Activated T-helper 1 cell treated with anti-CD3 and anti-CD28 coated beads, Interleukin-12 subunit alpha, Interleukin-12 subunit beta, Interleukin-2, Interleukin-4 antibody, amounts not matched to agents 30 ng/mL and 10 ng/mL and 1 ng/mL, durations not matched to agents 14 hours and 24 hours and 36 hours (primary cell): ENCODE measurements around the gene OLFML2A. TPM values are rescaled to one million over a fixed set of nuclear protein-coding genes. Genes with fewer than 3 reads are reported as not detected.

Experiments
- DNase-seq: peaks from one replicate; pipeline ENCODE4 v3.0.0; 2021; ENCODE audit warnings: low spot score
- H3K27ac Mint-ChIP-seq: one replicate; pipeline ENCODE4 v1.8.0; 2021; ENCODE audit warnings: mild to moderate bottlenecking, mixed read lengths
- H3K27me3 Mint-ChIP-seq: one replicate; pipeline ENCODE4 v1.8.0; 2022; ENCODE audit warnings: mild to moderate bottlenecking, moderate library complexity, mixed read lengths; ENCODE audit not compliant: insufficient read depth
- H3K36me3 Mint-ChIP-seq: one replicate; pipeline ENCODE4 v1.8.0; 2021; ENCODE audit warnings: low read depth, mixed read lengths
- H3K4me1 Mint-ChIP-seq: one replicate; pipeline ENCODE4 v1.8.0; 2021; ENCODE audit warnings: low read depth, mixed read lengths
- H3K4me3 Mint-ChIP-seq: one replicate; pipeline ENCODE4 v1.8.0; 2021; ENCODE audit warnings: mild to moderate bottlenecking, moderate library complexity, mixed read lengths
- H3K9me3 Mint-ChIP-seq: one replicate; pipeline ENCODE4 v1.8.0; 2021; ENCODE audit warnings: mixed read lengths
- intact Hi-C: fragments of 100-400 bp; cut with micrococcal nuclease; formaldehyde crosslinking; loops from one replicate; pipeline ENCODE4 v1.15.1; 2024
- total RNA-seq: library from RNA; stranded (reverse); gene quantifications from 2 replicates; pipeline ENCODE4 v1.2.3, GENCODE V29; 2022

Gene OLFML2A
- total RNA-seq, 1 donor from 2014 or later, result not detected

DNA sequence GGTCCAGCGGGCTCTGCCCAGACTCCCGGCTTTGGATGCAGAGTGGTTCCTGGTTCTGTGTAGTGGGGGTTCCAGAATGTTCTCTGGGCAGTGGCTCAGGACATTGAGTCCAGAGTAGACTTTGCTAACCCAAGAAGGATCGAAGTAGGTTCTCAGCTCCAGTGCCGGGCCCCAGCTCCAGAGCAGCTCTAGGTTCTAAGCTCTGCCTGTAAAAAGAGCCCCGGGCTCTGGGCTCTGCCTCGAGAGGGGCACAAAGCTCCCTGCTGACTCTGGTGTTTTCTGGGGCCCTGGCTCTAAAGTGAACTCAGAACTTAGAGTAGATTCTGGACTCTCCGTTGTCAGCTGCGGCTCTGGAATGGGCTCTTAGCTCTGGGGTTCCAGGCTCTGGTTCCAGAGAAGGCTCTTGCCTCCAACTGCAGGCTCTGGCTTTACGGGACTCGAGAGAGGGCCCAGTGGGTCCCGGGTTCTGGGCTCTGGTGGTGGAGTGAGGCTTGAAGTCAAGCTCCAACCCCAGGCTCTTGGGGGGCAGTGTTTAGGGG lies 76.7 kb downstream of the OLFML2A start:
- intact Hi-C loops, result loop anchor here (1.0 to 2.0 kb wide), 7 partner anchors 9 to 289 kb away; partner anchors contain the start of genes ARPC5L and SCAI
- Mint-ChIP-seq H3K4me1 (peaks cover 16% of the 10 kb centered on the region), H3K27ac (no peak overlapping the region), H3K9me3 (no peaks in the 10 kb centered on the region), H3K36me3 (peaks cover 12% of the 10 kb centered on the region), H3K27me3 (peaks cover 9% of the 10 kb centered on the region), H3K4me3 (peak overlapping the region; percentile 53)
- no peak for DNase-seq

DNA sequence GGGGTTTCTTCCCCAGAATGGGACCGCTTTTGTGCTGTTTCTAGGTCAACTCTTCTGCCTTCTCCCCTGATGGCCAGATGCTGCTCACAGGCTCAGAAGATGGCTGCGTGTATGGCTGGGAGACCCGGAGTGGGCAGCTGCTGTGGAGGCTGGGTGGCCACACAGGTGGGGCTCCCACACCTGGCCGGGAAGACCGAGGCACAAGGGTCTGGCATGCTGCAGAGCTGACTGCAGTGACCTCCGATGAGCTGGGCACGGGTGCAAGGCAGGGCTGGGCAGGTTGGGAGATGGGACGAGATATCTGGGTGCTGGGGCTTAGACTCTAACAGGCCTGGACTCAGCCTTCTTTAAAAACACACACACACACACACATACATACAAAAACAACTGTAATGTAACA lies 77.2 kb downstream of the OLFML2A start:
- DNase-seq, result no peak
- Mint-ChIP-seq H3K4me3 (no peak overlapping the region), H3K4me1 (peaks cover 19% of the 10 kb centered on the region), H3K36me3 (peaks cover 12% of the 10 kb centered on the region), H3K9me3 (no peaks in the 10 kb centered on the region), H3K27ac (no peak overlapping the region), H3K27me3 (peaks cover 9% of the 10 kb centered on the region)
- intact Hi-C loops, result no loop called here

DNA sequence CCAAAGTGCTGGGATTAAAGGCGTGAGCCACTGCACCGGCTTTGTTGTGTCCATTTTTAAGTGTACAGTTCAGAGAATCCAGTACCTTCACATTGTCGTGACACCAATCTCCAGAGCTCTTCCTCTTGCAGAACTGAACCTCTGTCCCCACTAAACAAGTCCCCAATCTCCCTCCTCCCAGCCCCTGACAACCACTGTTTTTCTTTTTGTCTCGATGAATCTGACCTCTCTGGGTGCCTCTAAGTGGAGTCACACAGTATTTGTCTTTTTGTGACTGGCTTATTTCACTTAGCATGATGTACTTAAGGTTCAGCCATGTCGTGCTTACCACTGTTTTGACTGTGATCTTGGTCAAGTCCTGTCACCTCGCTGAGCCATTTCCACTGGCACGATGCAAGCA lies 77.9 kb downstream of the OLFML2A start:
- H3K9me3 Mint-ChIP-seq, result no peaks in the 10 kb centered on the region
- DNase-seq, result no peak
- intact Hi-C loops, result no loop called here

GRCh38 chr9:124855566-124855943 lies 78.6 kb downstream of the OLFML2A start:
- peaks cover 25% of the 10 kb centered on the region for H3K36me3 Mint-ChIP-seq
- peaks cover 32% of the 10 kb centered on the region for H3K4me1 Mint-ChIP-seq
- intact Hi-C loops, result no loop called here
- no peaks in the 10 kb centered on the region for H3K9me3 Mint-ChIP-seq
- no peak overlapping the region for H3K27ac Mint-ChIP-seq
- no peak for DNase-seq
- H3K27me3 Mint-ChIP-seq, result peaks cover 7% of the 10 kb centered on the region
- H3K4me3 Mint-ChIP-seq, result no peak overlapping the region

More for the DNA sequence above, 77.9 kb downstream of the OLFML2A start:
- Mint-ChIP-seq H3K4me1 (peaks cover 25% of the 10 kb centered on the region), H3K27ac (peak overlapping the region; percentile 6), H3K27me3 (peaks cover 8% of the 10 kb centered on the region), H3K4me3 (no peak overlapping the region), H3K36me3 (peaks cover 18% of the 10 kb centered on the region)

GRCh38 chr9:124855944-124856765 lies 79.2 kb downstream of the OLFML2A start:
- Mint-ChIP-seq H3K4me1 (peaks cover 34% of the 10 kb centered on the region), H3K27ac (no peak overlapping the region), H3K36me3 (peaks cover 31% of the 10 kb centered on the region), H3K27me3 (peaks cover 3% of the 10 kb centered on the region), H3K9me3 (no peaks in the 10 kb centered on the region), H3K4me3 (no peak overlapping the region)
- intact Hi-C loops, result no loop called here
- DNase-seq, result no peak

GRCh38 chr9:124857533-124858162 lies 80.7 kb downstream of the OLFML2A start:
- intact Hi-C loops, result no loop called here

GRCh38 chr9:124858330-124859046 lies 81.6 kb downstream of the OLFML2A start:
- intact Hi-C loops, result no loop called here
- no peak overlapping the region for H3K27ac Mint-ChIP-seq
- H3K27me3 Mint-ChIP-seq, result no peaks in the 10 kb centered on the region
- no peak for DNase-seq
- H3K36me3 Mint-ChIP-seq, result peaks cover 34% of the 10 kb centered on the region
- H3K4me3 Mint-ChIP-seq, result peak overlapping the region; percentile 96
- no peaks in the 10 kb centered on the region for H3K9me3 Mint-ChIP-seq
- H3K4me1 Mint-ChIP-seq, result peaks cover 28% of the 10 kb centered on the region

More at GRCh38 chr9:124857533-124858162, 80.7 kb downstream of the OLFML2A start:
- H3K4me3 Mint-ChIP-seq, result no peak overlapping the region
- H3K4me1 Mint-ChIP-seq, result peaks cover 32% of the 10 kb centered on the region
- no peak overlapping the region for H3K27ac Mint-ChIP-seq
- H3K36me3 Mint-ChIP-seq, result peaks cover 34% of the 10 kb centered on the region
- no peaks in the 10 kb centered on the region for H3K9me3 Mint-ChIP-seq
- no peak for DNase-seq
- H3K27me3 Mint-ChIP-seq, result no peaks in the 10 kb centered on the region

GRCh38 chr9:124859803-124860581 lies 83.1 kb downstream of the OLFML2A start:
- intact Hi-C loops, result loop anchor here (2.0 kb wide), 1 partner anchor 89 kb away; the partner anchor contains the start of gene NR6A1
- DNase-seq, result no peak
- H3K36me3 Mint-ChIP-seq, result peaks cover 34% of the 10 kb centered on the region
- no peaks in the 10 kb centered on the region for H3K9me3 Mint-ChIP-seq
- H3K27ac Mint-ChIP-seq, result peak overlapping the region; percentile 98
- peaks cover 34% of the 10 kb centered on the region for H3K4me1 Mint-ChIP-seq
- H3K4me3 Mint-ChIP-seq, result peak overlapping the region; percentile 96
- no peaks in the 10 kb centered on the region for H3K27me3 Mint-ChIP-seq

DNA sequence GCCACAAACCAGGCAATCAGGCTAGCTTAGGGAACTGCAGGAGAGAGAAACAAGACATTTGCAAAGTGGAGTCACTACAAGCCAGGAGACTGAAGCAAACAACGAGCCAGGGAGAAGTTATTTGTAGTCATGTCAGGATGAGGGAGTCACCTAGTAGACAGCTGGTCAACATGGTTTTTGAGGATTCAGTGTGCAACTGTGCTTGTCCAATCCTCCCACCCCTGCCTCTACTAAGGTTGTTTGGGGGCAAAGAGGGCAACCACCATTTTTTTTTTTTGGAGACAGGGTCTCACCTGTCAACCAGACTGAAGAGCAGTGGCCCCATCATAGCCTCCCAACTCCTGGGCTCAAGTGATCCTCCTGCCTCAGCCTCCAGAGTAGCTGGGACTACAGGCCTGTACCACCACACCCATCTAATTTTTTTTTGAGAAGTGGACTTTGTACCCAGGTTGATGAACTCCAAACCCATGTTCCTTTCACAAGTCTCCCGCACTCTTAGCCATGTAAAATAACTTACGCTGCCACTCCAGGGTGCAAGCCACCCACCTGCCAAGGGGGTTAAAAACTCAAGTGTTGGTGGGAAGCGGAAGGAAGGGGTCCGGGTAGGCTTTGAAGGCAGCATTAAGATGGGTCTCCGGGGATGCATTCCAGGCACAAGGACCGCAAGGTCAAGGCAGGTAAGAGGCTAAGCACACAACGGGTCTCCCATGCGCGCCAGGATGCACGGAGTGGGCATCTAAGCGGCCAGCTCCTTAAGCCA lies 83.8 kb downstream of the OLFML2A start:
- intact Hi-C loops, result loop anchor here (2.0 kb wide), 1 partner anchor 90 kb away; the partner anchor contains the start of gene NR6A1
- H3K36me3 Mint-ChIP-seq, result peaks cover 34% of the 10 kb centered on the region

DNA sequence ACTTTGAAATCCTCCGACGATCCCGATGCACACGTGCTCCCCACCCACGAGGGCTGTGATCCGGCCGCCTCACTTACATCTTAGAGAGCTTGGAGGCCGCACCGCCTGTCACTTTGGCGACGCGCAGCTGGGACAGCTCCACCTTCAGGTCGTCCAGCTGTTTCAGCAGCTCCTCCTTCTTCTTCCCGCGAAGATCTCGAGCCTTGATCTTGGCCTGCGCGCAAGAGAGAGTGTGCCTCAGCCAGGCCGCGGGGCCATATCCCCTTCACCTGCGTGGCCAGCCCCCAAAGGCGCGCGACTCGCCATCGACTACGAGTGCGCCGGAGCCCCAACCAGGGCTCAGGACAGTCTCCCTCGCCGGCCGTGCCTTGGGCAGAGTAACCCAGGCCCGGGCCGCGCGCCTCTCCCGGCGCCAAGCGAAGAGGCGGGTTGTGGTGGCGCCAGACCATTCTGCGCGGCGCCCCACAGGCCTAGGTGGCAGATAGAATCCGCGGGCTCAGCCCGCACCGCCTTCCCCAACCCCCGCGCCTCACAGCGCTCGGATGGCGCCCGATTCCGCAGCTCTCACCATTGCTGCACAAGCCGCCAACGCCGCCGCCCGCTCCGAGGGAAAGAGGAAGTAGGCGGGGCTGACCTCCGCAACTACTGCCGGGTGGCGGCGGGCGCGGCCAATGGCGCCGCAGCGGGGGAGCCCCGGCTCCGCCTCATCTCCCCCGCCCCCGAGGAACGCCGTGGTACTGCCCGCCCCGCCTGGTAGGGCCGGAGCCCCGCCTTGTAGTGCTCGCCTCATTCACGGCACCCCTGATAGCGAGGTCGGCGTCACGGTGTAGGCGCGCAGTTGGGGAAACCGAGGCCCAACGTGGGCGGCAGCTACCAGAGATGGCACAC lies 84.7 kb downstream of the OLFML2A start, which contains the start of the genes ARPC5L and RPL35:
TSS of gene ARPC5L (plus strand) at position 789 of the 888 bp plus-strand sequence. CDS start 7,161 bp downstream, outside the sequence.
TSS of gene RPL35 (minus strand) at position 616 of the 888 bp plus-strand sequence. CDS start at position 571, 45 bp downstream.
- intact Hi-C loops, result loop anchor here (1.0 to 2.0 kb wide), 8 partner anchors 8 to 446 kb away; partner anchors contain the start of genes GOLGA1, NR6A1, PPP6C and PSMB7
- Mint-ChIP-seq H3K27me3 (no peaks in the 10 kb centered on the region), H3K36me3 (peaks cover 34% of the 10 kb centered on the region), H3K4me3 (peak within 1 kb of the TSS; percentile 96), H3K27ac (peak within 1 kb of the TSS; percentile 98), H3K4me1 (peaks cover 35% of the 10 kb centered on the region), H3K9me3 (no peaks in the 10 kb centered on the region)
- DNase-seq, result peak; percentile 95

More for the DNA sequence above, 83.8 kb downstream of the OLFML2A start:
- no peaks in the 10 kb centered on the region for H3K27me3 Mint-ChIP-seq
- H3K4me3 Mint-ChIP-seq, result peak overlapping the region; percentile 96
- peak overlapping the region; percentile 98 for H3K27ac Mint-ChIP-seq
- H3K9me3 Mint-ChIP-seq, result no peaks in the 10 kb centered on the region
- no peak for DNase-seq
- H3K4me1 Mint-ChIP-seq, result peaks cover 34% of the 10 kb centered on the region
